HG02884 (cell line): ENCODE results near the gene XRCC4.
A peak's percentile ranks its signal among the peaks of the same experiment; 100 is the strongest.

Experiments used
- ATAC-seq: cut with Tn5 transposase; IDR thresholded peaks from one replicate; pipeline ENCODE4 v1.9.1; 2021; ENCODE audit warnings: mild to moderate bottlenecking, moderate library complexity; ENCODE audit not compliant: unreplicated experiment

The XRCC4 gene

DNA sequence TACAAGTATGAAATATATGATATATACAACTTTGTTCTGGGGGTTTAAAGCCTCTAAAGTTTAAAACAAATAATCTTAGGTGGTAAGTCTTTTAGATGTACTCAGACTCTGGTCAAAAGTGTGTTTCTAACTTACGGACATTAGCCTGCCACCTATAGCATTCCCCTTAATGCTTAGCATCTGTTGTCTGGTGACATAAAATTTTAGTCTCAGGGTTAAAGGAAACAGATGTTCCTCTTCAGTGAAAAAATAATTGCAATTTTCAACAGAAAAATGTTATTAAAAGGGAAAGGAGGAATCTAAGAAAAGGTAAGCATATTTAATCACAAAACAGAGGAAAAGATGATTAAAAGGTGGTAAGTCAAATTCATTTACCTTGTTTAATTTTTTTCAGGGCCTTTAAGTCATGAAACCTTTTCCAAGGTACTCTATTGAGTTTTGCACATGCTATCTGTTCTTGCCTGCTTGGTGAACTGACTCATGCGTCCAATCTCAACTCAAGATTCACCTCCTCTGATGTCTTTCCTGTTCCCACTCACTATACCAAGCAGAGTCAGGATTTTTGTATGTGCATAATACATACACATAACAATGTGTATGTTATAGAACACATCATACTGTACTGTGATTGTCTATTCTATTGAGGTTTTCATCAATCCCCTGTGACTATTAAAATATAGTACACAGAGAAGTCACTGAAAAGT lies 8.1 kb upstream of the XRCC4 start:
- no peak for ATAC-seq

DNA sequence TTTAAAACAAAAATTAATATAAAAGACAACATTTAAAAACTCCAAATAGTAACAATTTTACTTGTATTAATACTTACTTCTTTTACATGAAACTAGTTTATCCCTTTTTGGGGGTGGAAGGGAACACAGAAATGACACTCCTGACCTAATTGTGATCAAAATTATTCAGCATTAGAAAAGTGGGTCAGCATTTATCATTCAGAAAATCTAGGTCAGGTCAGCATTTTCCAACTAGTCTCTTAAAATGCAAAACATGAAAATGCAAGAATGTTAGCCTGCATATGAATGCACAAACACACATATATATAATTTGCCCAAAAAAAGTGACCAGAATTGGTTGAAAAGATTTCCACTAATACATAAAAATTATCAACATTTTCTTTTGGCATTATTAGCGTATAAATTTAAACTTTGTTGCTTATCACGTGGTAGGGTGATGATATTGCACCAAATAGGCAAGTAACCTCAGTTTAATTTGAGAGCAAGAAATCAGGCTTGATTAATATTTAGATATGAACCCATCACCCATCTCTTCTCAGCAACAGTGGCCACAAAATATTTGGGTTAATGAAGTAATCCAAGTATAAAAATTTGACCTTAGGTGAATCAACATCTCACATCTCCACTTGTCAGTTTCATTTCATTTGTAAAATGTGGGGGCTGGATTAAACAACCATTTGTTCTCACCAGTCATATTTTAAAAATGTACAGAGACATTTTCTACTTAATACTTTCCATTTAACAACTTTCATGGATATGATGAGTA lies 5.9 kb upstream of the XRCC4 start:
- ATAC-seq, result no peak

GRCh38 chr5:83072966-83073365 lies 4.4 kb upstream of the XRCC4 start:
- no peak for ATAC-seq

- ATAC-seq, result peak; percentile 7
These were observed 415 bp downstream of the XRCC4 start for GRCh38 chr5:83077662-83078261.

- no peak for ATAC-seq
These were observed 5.4 kb downstream of the XRCC4 start for GRCh38 chr5:83082750-83083149.

DNA sequence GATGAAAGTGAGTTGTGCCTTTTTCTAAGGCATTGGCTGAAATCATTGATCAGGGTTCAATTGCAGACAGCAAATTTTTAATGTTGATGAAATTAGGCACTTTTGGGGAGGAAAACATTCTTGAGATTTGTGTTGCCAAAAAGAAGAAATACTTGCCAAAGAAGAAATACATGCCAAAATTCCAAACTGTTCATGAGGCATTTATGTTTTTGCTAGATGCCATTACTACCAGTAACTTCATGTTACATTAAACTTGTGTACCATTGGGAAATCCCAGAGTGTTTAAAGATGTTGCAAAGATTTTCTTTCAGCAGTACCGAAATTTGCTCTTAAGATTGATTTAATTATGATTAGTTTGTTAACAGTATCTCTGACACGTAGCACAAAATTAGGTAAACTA lies 7.0 kb downstream of the XRCC4 start:
- no peak for ATAC-seq

GRCh38 chr5:83085106-83085505 lies 7.8 kb downstream of the XRCC4 start:
- no peak for ATAC-seq

DNA sequence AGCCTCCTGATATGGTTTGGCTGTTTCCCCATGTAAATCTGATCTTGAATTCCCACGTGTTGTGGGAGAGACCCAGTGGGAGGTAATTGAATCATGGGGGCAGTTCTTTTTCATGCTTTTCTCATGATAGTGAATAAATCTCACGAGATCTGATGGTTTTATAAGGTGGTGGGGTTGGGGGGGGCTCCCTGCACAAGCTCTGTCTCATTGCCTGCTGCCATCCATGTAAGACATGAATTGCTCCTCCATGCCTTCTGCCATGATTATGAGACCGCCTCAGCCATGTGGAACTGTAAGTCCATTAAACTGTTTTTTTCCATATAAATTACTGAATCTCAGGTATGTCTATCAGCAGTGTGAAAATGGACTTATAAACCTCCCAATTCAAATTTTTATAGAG lies 12.8 kb downstream of the XRCC4 start:
- ATAC-seq, result no peak

DNA sequence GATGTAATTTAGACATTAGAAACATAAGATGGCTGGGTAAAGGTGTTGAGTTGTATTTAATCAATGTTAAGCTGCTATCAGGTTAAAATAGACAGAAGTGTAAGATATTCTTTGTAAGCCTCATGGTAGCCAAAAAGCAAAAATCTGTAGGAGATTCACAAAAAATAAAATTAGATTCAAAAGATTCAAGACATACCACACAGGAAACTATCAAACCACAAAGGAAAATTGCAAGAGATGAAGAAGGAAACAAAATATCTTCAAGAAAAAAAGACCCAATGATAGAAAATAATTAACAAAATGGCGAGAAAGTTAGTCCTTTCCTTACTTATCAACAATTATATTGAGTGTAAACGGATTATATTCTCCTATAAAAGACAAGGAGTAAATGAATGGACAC lies 15.3 kb downstream of the XRCC4 start:
- no peak for ATAC-seq

- no peak for ATAC-seq
These were observed 16.3 kb downstream of the XRCC4 start for GRCh38 chr5:83093692-83094091.

- ATAC-seq, result no peak
These were observed 18.0 kb downstream of the XRCC4 start for GRCh38 chr5:83095163-83095956.

GRCh38 chr5:83095957-83096539 lies 18.7 kb downstream of the XRCC4 start:
- ATAC-seq, result no peak

DNA sequence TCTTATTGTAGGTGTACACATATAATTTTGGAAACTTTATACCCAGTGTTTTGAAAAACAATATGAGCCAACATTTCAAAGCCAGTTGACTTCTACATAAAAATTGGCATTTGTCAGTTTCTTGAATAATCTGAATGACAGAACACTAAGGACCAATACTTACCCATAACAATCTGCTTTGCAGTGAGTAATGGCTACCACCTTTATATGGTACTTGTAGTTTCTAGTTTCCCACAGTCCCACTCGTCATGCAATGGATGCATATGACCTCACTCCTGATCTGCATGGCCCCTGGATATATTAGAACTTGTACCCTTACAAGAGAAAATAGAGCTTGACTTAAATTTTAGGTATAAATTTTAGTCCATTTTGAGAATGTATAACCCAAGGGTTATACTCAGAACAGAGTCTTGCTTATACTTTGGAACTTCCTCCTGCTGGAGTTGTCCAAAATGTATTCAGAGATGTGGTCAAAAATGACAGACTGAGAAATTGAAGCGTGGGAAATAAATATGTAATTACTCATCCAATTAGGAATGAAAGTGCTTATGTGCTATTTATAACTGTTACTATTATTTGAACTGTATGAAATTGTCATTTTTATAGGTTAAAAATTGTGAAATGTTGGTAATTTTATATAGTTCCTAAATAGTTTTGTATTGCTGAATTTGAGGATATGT lies 19.5 kb downstream of the XRCC4 start:
- no peak for ATAC-seq

- ATAC-seq, result no peak
These were observed 20.4 kb downstream of the XRCC4 start for GRCh38 chr5:83097689-83098231.

- ATAC-seq, result no peak
These were observed 21.7 kb downstream of the XRCC4 start for GRCh38 chr5:83099001-83099400.

- no peak for ATAC-seq
These were observed 22.1 kb downstream of the XRCC4 start for GRCh38 chr5:83099445-83099844.

- no peak for ATAC-seq
These were observed 24.2 kb downstream of the XRCC4 start for GRCh38 chr5:83101514-83101913.

DNA sequence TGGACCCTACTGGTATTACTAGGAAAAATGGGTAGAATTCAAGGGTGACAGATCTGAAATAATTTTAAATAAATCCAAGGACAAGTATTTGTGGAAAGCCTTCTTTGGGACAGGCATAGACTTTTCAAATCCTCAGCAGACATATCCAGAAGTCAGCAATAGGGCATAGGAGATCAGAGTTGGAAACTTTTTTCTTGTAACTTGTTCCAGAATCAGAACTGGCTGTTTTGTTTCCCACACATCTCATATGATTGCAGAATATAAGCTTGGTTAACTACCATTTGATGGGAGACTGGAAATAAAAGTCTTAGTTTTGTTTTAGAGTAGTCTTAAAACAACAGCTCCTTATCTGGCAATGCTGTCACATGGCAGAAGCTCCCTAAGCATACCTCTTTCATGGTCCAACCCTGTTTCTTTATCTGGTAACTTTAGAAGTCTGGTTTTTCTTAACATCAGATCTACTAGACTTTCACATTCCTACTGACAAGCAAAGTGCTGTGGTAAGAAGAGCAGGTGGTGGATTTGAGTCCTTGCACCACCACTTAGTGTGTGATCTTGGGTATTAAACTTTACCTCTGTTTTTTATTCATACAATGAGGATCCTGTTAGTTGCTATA lies 25.1 kb downstream of the XRCC4 start:
- ATAC-seq, result no peak

DNA sequence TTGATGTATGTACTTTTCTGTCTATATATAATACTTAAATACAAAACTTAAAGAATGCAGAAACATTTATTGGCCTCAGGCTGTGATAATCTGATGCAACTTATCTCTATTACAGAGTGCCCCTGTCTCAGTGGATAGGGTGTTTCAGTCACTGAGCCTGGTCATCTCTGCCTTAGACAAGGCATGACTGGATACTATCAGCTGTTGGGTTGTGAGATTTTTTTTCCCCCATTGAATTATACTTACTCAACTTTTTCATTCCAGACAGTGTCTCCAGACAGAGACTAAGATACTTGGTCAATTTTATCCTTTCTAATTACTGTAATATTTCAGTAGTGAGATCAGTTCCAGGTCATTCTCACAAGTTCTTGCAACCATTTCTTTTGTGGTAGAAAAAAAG lies 26.7 kb downstream of the XRCC4 start:
- ATAC-seq, result no peak
